Measurements from ENCODE around the gene MCM3.

The MCM3 gene

DNA sequence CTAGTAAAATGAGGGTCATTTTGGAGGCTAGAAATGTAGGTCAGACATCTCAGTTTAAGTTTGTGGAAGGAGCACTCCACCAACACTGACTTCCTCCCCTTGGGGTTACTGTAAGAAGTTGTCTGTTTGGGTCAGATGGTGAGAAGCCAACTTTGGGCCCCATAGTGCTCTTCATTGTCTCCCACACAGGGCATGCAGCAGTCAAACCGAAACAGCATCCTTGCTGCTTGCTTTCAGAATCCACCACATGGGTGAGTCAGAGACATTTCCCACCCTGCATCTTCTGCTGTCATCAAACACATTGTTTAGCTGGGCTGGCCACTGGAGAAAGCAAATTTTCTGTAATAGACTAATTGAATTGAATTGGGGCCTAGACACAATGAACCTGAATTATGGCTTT, 57.0 kb downstream of the MCM3 start:
- DNase-seq: peak in 1 of 3 donors; percentile 5
- no peak overlapping the region for H3K4me3 ChIP-seq (ENCODE audit: control insufficient read depth in 1 of 7, extremely low read depth in 1 of 7, insufficient read depth in 4 of 7, low read depth in 2 of 7, low read length in 6 of 7)
- no CpG with 5 or more reads among the region's 1 CpG for WGBS (ENCODE audit: insufficient coverage)
- H3K27me3 ChIP-seq (replicated peaks in 2 of 5; ENCODE audit: control insufficient read depth in 4 of 5, insufficient read depth in 5 of 5, low read length in 4 of 5): no peaks in the 10 kb centered on the region
- CTCF ChIA-PET: interaction anchor here (0.6 to 2.1 kb wide), 2 partner anchors 28 to 174 kb away, joined by 3 to 5 read pairs; no protein-coding TSS in a partner anchor
- H3K9me3 ChIP-seq (ENCODE audit: control extremely low read depth in 1 of 5, control insufficient read depth in 4 of 5, insufficient read depth in 2 of 5, low read depth in 1 of 5, low read length in 4 of 5): no peaks in the 10 kb centered on the region
- POLR2A ChIA-PET: no interaction called here
- no peaks in the 10 kb centered on the region for H3K36me3 ChIP-seq (ENCODE audit: control insufficient read depth in 4 of 4, insufficient read depth in 4 of 4, low read length in 3 of 4)
- no peaks in the 10 kb centered on the region for H3K4me1 ChIP-seq (ENCODE audit: control extremely low read depth in 1 of 4, control insufficient read depth in 4 of 4, insufficient read depth in 4 of 4, low read length in 3 of 4)
- H3K27ac ChIP-seq (ENCODE audit: insufficient read depth in 1 of 2, low read depth in 1 of 2, low read length in 2 of 2, poor library complexity in 1 of 2, severe bottlenecking in 2 of 2): no peak overlapping the region

DNA sequence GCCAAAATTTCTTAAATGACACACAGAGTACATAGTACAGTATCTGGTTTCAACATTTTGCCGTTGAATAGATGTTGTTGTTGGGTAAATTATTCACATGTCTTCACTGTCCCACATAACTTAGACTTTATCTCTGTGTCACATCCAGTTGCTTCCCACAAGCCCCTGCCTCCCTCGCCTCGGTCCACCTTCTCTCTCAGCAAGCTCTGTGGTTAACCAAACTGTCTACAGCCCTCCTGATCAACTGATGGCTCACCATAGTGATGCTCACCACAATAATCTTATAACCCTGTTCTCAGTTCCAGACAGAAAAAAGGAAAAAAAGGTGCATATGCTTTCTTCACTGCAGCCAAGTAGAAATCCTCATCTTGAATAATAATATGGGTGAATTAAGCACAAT, 63.2 kb downstream of the MCM3 start:
- H3K27ac ChIP-seq (ENCODE audit: insufficient read depth in 1 of 2, low read depth in 1 of 2, low read length in 2 of 2, poor library complexity in 1 of 2, severe bottlenecking in 2 of 2): no peak overlapping the region
- H3K27me3 ChIP-seq (replicated peaks in 2 of 5; ENCODE audit: control insufficient read depth in 4 of 5, insufficient read depth in 5 of 5, low read length in 4 of 5): no peaks in the 10 kb centered on the region
- ChIA-PET POLR2A (no interaction called here), CTCF (interaction anchor here (1.0 to 1.5 kb wide), 2 partner anchors 42 to 57 kb away, joined by 3 to 5 read pairs; no protein-coding TSS in a partner anchor)
- WGBS (ENCODE audit: insufficient coverage): 0% methylated on average over 2 of the region's 3 CpGs
- no peaks in the 10 kb centered on the region for H3K9me3 ChIP-seq (ENCODE audit: control extremely low read depth in 1 of 5, control insufficient read depth in 4 of 5, insufficient read depth in 2 of 5, low read depth in 1 of 5, low read length in 4 of 5)
- peak overlapping the region in 1 of 7 experiments; percentile 18 for H3K4me3 ChIP-seq (ENCODE audit: control insufficient read depth in 1 of 7, extremely low read depth in 1 of 7, insufficient read depth in 4 of 7, low read depth in 2 of 7, low read length in 6 of 7)
- peak; percentile 62 to 95 (median 92) for DNase-seq
- no peaks in the 10 kb centered on the region for H3K36me3 ChIP-seq (ENCODE audit: control insufficient read depth in 4 of 4, insufficient read depth in 4 of 4, low read length in 3 of 4)
- H3K4me1 ChIP-seq (ENCODE audit: control extremely low read depth in 1 of 4, control insufficient read depth in 4 of 4, insufficient read depth in 4 of 4, low read length in 3 of 4): peaks cover 4 to 11% (median 10%) of the 10 kb centered on the region in 4 experiments

DNA sequence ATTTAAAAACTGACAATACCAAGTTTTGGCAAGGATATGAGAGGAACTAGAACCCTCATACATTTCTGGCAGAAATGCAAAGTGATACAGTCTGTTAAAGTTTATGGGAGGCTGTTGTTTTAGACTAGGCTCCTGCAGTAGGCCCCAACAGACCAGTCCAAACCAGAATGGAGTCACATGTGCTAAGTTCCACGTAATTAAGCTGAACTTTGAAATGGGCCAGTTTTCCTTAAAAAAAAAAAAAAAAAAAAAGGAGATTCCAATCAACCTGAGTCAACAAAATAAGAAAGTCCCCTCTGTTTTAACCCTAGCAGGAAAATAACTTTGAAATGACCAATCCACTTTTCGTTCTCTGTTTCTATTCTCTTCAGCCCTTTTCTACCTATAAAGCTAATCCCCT, 66.8 kb downstream of the MCM3 start:
- Histone ChIP-seq H3K27me3 (replicated peaks in 2 of 5; ENCODE audit: control insufficient read depth in 4 of 5, insufficient read depth in 5 of 5, low read length in 4 of 5) (no peaks in the 10 kb centered on the region), H3K4me1 (ENCODE audit: control extremely low read depth in 1 of 4, control insufficient read depth in 4 of 4, insufficient read depth in 4 of 4, low read length in 3 of 4) (peaks cover 4 to 19% (median 10%) of the 10 kb centered on the region in 4 experiments), H3K4me3 (ENCODE audit: control insufficient read depth in 1 of 7, extremely low read depth in 1 of 7, insufficient read depth in 4 of 7, low read depth in 2 of 7, low read length in 6 of 7) (no peak overlapping the region), H3K36me3 (ENCODE audit: control insufficient read depth in 4 of 4, insufficient read depth in 4 of 4, low read length in 3 of 4) (no peaks in the 10 kb centered on the region), H3K9me3 (ENCODE audit: control extremely low read depth in 1 of 5, control insufficient read depth in 4 of 5, insufficient read depth in 2 of 5, low read depth in 1 of 5, low read length in 4 of 5) (no peaks in the 10 kb centered on the region), H3K27ac (ENCODE audit: insufficient read depth in 1 of 2, low read depth in 1 of 2, low read length in 2 of 2, poor library complexity in 1 of 2, severe bottlenecking in 2 of 2) (no peak overlapping the region)
- WGBS (ENCODE audit: insufficient coverage): 100% methylated on average over 2 of the region's 2 CpGs
- ChIA-PET POLR2A (no interaction called here), CTCF (no interaction called here)
- no peak for DNase-seq

- peak in 1 of 3 donors; percentile 8 for DNase-seq
- H3K9me3 ChIP-seq (ENCODE audit: control extremely low read depth in 1 of 5, control insufficient read depth in 4 of 5, insufficient read depth in 2 of 5, low read depth in 1 of 5, low read length in 4 of 5): no peaks in the 10 kb centered on the region
- no peaks in the 10 kb centered on the region for H3K36me3 ChIP-seq (ENCODE audit: control insufficient read depth in 4 of 4, insufficient read depth in 4 of 4, low read length in 3 of 4)
- H3K27ac ChIP-seq (ENCODE audit: insufficient read depth in 1 of 2, low read depth in 1 of 2, low read length in 2 of 2, poor library complexity in 1 of 2, severe bottlenecking in 2 of 2): no peak overlapping the region
- ChIA-PET CTCF (interaction anchor here (0.6 kb wide), 1 partner anchor 54 kb away, joined by 3 read pairs; no protein-coding TSS in a partner anchor), POLR2A (no interaction called here)
- no peaks in the 10 kb centered on the region for H3K27me3 ChIP-seq (replicated peaks in 2 of 5; ENCODE audit: control insufficient read depth in 4 of 5, insufficient read depth in 5 of 5, low read length in 4 of 5)
- H3K4me3 ChIP-seq (ENCODE audit: control insufficient read depth in 1 of 7, extremely low read depth in 1 of 7, insufficient read depth in 4 of 7, low read depth in 2 of 7, low read length in 6 of 7): no peak overlapping the region
- H3K4me1 ChIP-seq (ENCODE audit: control extremely low read depth in 1 of 4, control insufficient read depth in 4 of 4, insufficient read depth in 4 of 4, low read length in 3 of 4): peaks cover 4 to 17% (median 10%) of the 10 kb centered on the region in 4 experiments
- 98% methylated on average over 4 of the region's 5 CpGs for WGBS (ENCODE audit: insufficient coverage)
Observed at GRCh38 chr6:52216932-52217575, 67.5 kb downstream of the MCM3 start.

- Histone ChIP-seq H3K9me3 (ENCODE audit: control extremely low read depth in 1 of 5, control insufficient read depth in 4 of 5, insufficient read depth in 2 of 5, low read depth in 1 of 5, low read length in 4 of 5) (no peaks in the 10 kb centered on the region), H3K4me1 (ENCODE audit: control extremely low read depth in 1 of 4, control insufficient read depth in 4 of 4, insufficient read depth in 4 of 4, low read length in 3 of 4) (peaks cover 0 to 8% (median under 1%) of the 10 kb centered on the region in 4 experiments), H3K27ac (ENCODE audit: insufficient read depth in 1 of 2, low read depth in 1 of 2, low read length in 2 of 2, poor library complexity in 1 of 2, severe bottlenecking in 2 of 2) (no peak overlapping the region), H3K36me3 (ENCODE audit: control insufficient read depth in 4 of 4, insufficient read depth in 4 of 4, low read length in 3 of 4) (no peaks in the 10 kb centered on the region), H3K27me3 (replicated peaks in 2 of 5; ENCODE audit: control insufficient read depth in 4 of 5, insufficient read depth in 5 of 5, low read length in 4 of 5) (no peaks in the 10 kb centered on the region), H3K4me3 (ENCODE audit: control insufficient read depth in 1 of 7, extremely low read depth in 1 of 7, insufficient read depth in 4 of 7, low read depth in 2 of 7, low read length in 6 of 7) (no peak overlapping the region)
- CTCF ChIA-PET: interaction anchor here (1.0 kb wide), 1 partner anchor 48 kb away, joined by 3 read pairs; no protein-coding TSS in a partner anchor
- DNase-seq: peak in 1 of 3 donors; percentile 27
- POLR2A ChIA-PET: no interaction called here
Observed at GRCh38 chr6:52215787-52216186, 68.8 kb downstream of the MCM3 start.

All from common myeloid progenitor, CD34-positive (primary cell).